Measurements from ENCODE around the gene ZDHHC18. TPM values are rescaled to one million over a fixed set of nuclear protein-coding genes. Genes with fewer than 3 reads are reported as not detected.
"Not testable (repeated sequence)": the region's sequence is repeated elsewhere in the genome, so short reads cannot be mapped to it uniquely, and the experiment has no call there.

ZDHHC18 gene
- total RNA-seq, 1 experiment from 2014 or later = 50.0 TPM

GRCh38 chr1:26833432-26834405 is 7.2 kb downstream of the ZDHHC18 start:
- DNase-seq = no peak
- H3K36me3 ChIP-seq (replicated peaks; ENCODE audit: control insufficient read depth, insufficient read depth, low read length) = peaks cover 15% of the 10 kb centered on the region

GRCh38 chr1:26837665-26838064 is 11.2 kb downstream of the ZDHHC18 start:
- peaks cover 17% of the 10 kb centered on the region for H3K36me3 ChIP-seq (replicated peaks; ENCODE audit: control insufficient read depth, insufficient read depth, low read length)
- DNase-seq; H3K27me3 ChIP-seq (ENCODE audit: control insufficient read depth, insufficient read depth, low read length); H3K4me3 ChIP-seq (ENCODE audit: insufficient read depth, low read depth, low read length): not testable (repeated sequence)

More at GRCh38 chr1:26833432-26834405, 7.2 kb downstream of the ZDHHC18 start:
- H3K27me3 ChIP-seq (ENCODE audit: control insufficient read depth, insufficient read depth, low read length) = no peaks in the 10 kb centered on the region
- no peak overlapping the region for H3K4me3 ChIP-seq (ENCODE audit: insufficient read depth, low read depth, low read length)

- no peak for DNase-seq
- H3K36me3 ChIP-seq (replicated peaks; ENCODE audit: control insufficient read depth, insufficient read depth, low read length) = peaks cover 13% of the 10 kb centered on the region
- no peak overlapping the region for H3K4me3 ChIP-seq (ENCODE audit: insufficient read depth, low read depth, low read length)
- H3K27me3 ChIP-seq (ENCODE audit: control insufficient read depth, insufficient read depth, low read length) = no peaks in the 10 kb centered on the region
Observed at GRCh38 chr1:26838474-26839338, 12.2 kb downstream of the ZDHHC18 start.

DNA sequence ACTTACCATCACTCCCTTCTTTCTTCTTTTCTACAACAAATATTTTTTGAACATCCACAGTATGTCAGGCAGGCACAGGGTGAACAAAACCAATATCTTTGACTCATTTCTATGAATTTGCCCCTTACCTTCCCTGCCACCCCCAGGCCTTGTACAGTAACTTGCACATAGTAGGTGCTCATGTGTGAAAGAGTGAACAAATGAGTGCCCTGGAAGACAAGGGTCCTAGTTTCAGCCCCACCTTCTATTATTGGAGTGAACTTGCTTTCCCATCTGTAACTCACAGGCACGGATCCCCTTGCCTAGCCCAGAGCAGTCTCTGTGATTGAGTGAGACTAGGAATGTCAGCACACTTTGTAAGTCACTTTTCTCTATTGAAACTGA is 12.8 kb downstream of the ZDHHC18 start:
- DNase-seq = no peak
- Histone ChIP-seq H3K36me3 (replicated peaks; ENCODE audit: control insufficient read depth, insufficient read depth, low read length) (peaks cover 11% of the 10 kb centered on the region), H3K4me3 (ENCODE audit: insufficient read depth, low read depth, low read length) (no peak overlapping the region), H3K27me3 (ENCODE audit: control insufficient read depth, insufficient read depth, low read length) (no peaks in the 10 kb centered on the region)

DNA sequence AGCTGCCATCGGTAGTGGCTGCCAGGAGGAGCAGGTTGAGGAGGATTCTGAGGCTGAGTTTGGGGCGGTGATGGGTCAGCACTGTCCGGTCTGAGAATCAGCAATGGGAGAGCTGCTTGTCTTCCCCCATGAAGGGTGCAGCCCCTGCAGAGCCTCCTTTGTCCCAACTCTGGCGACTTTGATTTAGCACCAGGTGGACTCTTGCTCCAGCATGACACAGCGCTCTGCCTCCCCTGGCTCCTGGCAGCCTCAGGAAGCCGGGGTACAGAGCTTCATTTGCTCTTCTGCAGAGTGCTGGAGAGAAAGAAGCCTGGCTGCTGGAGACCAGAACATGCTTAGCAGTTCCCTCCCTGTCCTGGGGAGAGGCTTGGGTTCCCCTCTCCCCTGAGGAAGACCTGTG is 13.3 kb downstream of the ZDHHC18 start:
- no peak for DNase-seq
- H3K4me3 ChIP-seq (ENCODE audit: insufficient read depth, low read depth, low read length) = no peak overlapping the region
- H3K27me3 ChIP-seq (ENCODE audit: control insufficient read depth, insufficient read depth, low read length) = no peaks in the 10 kb centered on the region
- H3K36me3 ChIP-seq (replicated peaks; ENCODE audit: control insufficient read depth, insufficient read depth, low read length) = peaks cover 8% of the 10 kb centered on the region

- Histone ChIP-seq H3K27me3 (ENCODE audit: control insufficient read depth, insufficient read depth, low read length) (no peaks in the 10 kb centered on the region), H3K4me3 (ENCODE audit: insufficient read depth, low read depth, low read length) (no peak overlapping the region), H3K36me3 (replicated peaks; ENCODE audit: control insufficient read depth, insufficient read depth, low read length) (peaks cover 7% of the 10 kb centered on the region)
- DNase-seq = no peak
Observed at GRCh38 chr1:26844424-26845196, 18.1 kb downstream of the ZDHHC18 start.

- H3K36me3 ChIP-seq (replicated peaks; ENCODE audit: control insufficient read depth, insufficient read depth, low read length) = peaks cover 10% of the 10 kb centered on the region
- H3K4me3 ChIP-seq (ENCODE audit: insufficient read depth, low read depth, low read length); H3K27me3 ChIP-seq (ENCODE audit: control insufficient read depth, insufficient read depth, low read length); DNase-seq: not testable (repeated sequence)
Observed at GRCh38 chr1:26847826-26848225, 21.3 kb downstream of the ZDHHC18 start.

GRCh38 chr1:26848499-26848898 is 22.0 kb downstream of the ZDHHC18 start:
- Histone ChIP-seq H3K27me3 (ENCODE audit: control insufficient read depth, insufficient read depth, low read length) (no peaks in the 10 kb centered on the region), H3K4me3 (ENCODE audit: insufficient read depth, low read depth, low read length) (no peak overlapping the region), H3K36me3 (replicated peaks; ENCODE audit: control insufficient read depth, insufficient read depth, low read length) (peaks cover 11% of the 10 kb centered on the region)
- DNase-seq = no peak

DNA sequence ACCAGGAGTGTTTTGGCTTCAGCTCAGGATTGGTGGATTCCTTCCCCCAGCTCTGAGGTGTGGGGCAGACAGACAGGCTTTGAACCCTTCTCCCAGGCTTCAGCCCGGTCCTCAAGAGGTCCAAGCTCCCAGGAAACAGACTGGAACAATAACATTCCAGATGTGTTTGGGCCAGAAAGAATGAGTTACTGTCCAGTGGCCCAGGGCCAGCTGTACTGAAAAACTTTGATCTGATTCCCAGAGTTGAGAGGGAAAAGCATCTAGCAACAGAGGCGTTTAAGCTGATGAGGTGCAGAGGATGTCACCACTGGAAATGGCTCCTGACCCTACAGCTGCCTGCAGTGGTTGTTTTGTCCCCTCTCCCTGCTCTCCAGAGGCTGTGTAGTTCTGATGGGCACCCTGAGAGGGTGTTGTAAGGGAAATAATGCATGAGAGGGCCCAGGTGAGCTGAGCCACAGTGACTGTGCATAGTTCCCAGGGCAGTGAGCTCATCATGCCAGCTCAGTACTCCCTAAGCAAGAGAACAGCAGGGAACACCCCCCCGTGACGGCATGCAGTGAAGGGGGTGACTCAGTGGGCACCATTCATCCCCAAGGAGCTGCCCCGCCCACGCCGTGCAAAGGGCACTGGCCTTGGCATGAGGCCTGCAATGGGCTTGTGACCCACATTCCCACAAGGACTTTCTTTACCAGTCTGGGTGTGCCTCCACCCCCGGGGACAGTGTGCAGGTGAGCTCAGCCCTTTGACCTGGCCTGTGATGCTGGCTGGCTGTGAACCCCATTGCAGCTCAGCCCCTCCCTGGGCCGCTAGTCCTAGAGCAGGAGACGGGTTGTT is 22.7 kb downstream of the ZDHHC18 start:
- DNase-seq = peak; percentile 24

GRCh38 chr1:26851106-26851684 is 24.7 kb downstream of the ZDHHC18 start:
- H3K27me3 ChIP-seq (ENCODE audit: control insufficient read depth, insufficient read depth, low read length) = no peaks in the 10 kb centered on the region
- no peak overlapping the region for H3K4me3 ChIP-seq (ENCODE audit: insufficient read depth, low read depth, low read length)
- DNase-seq = no peak
- H3K36me3 ChIP-seq (replicated peaks; ENCODE audit: control insufficient read depth, insufficient read depth, low read length) = peaks cover 18% of the 10 kb centered on the region

More for the DNA sequence above, 22.7 kb downstream of the ZDHHC18 start:
- H3K27me3 ChIP-seq (ENCODE audit: control insufficient read depth, insufficient read depth, low read length) = no peaks in the 10 kb centered on the region
- no peak overlapping the region for H3K4me3 ChIP-seq (ENCODE audit: insufficient read depth, low read depth, low read length)
- peaks cover 17% of the 10 kb centered on the region for H3K36me3 ChIP-seq (replicated peaks; ENCODE audit: control insufficient read depth, insufficient read depth, low read length)

DNA sequence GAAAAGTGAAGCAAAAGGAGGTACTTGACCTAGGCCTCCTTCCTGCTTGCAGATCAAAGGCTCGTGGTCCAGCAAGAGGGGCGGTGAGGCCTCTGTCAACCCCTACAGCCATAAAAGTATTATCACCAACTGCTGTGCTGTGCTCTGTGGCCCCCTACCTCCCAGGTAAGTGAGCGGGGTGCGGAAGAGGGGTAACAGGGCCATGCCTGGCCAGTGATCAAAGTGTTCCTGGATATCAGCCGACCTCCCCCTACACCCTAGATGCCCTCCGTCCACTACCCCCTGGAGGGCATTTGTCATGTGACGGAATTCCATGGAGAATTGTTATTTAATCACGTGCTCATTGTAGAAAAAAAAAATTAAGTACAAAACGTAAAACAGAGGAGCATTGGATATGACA is 26.2 kb downstream of the ZDHHC18 start:
- Histone ChIP-seq H3K27me3 (ENCODE audit: control insufficient read depth, insufficient read depth, low read length) (no peaks in the 10 kb centered on the region), H3K4me3 (ENCODE audit: insufficient read depth, low read depth, low read length) (no peak overlapping the region), H3K36me3 (replicated peaks; ENCODE audit: control insufficient read depth, insufficient read depth, low read length) (peaks cover 18% of the 10 kb centered on the region)
- peak; percentile 61 for DNase-seq

GRCh38 chr1:26853156-26853555 is 26.7 kb downstream of the ZDHHC18 start:
- H3K4me3 ChIP-seq (ENCODE audit: insufficient read depth, low read depth, low read length) = no peak overlapping the region
- peak; percentile 93 for DNase-seq
- peaks cover 18% of the 10 kb centered on the region for H3K36me3 ChIP-seq (replicated peaks; ENCODE audit: control insufficient read depth, insufficient read depth, low read length)
- no peaks in the 10 kb centered on the region for H3K27me3 ChIP-seq (ENCODE audit: control insufficient read depth, insufficient read depth, low read length)

GRCh38 chr1:26853600-26853999 is 27.1 kb downstream of the ZDHHC18 start:
- DNase-seq = no peak
- Histone ChIP-seq H3K27me3 (ENCODE audit: control insufficient read depth, insufficient read depth, low read length) (no peaks in the 10 kb centered on the region), H3K36me3 (replicated peaks; ENCODE audit: control insufficient read depth, insufficient read depth, low read length) (peaks cover 18% of the 10 kb centered on the region), H3K4me3 (ENCODE audit: insufficient read depth, low read depth, low read length) (no peak overlapping the region)
